Esophagus squamous epithelium (tissue), 4 donors: ENCODE results near the gene EVA1C.

Experiments
- POLR2A ChIP-seq, 4 donors: fragments of 450-650 bp; IDR thresholded peaks; one replicate each; pipeline ENCODE4 v1.6.1; 2017; ENCODE audit warnings: antibody characterized with exemption in 4 of 4, mild to moderate bottlenecking in 4 of 4, moderate library complexity in 3 of 4
- TF ChIP-seq, protein P1 (sequence below), 6 experiments: fragments of 450-650 bp in 4 of 6; fragments of 200-600 bp in 2 of 6; sonication (generic) in 2 of 6; IDR thresholded peaks; one replicate each; pipeline ENCODE4 v1.5.1; 2016 to 2019; ENCODE audit warnings: antibody characterized with exemption in 6 of 6, mild to moderate bottlenecking in 4 of 6, moderate library complexity in 4 of 6

DNA sequence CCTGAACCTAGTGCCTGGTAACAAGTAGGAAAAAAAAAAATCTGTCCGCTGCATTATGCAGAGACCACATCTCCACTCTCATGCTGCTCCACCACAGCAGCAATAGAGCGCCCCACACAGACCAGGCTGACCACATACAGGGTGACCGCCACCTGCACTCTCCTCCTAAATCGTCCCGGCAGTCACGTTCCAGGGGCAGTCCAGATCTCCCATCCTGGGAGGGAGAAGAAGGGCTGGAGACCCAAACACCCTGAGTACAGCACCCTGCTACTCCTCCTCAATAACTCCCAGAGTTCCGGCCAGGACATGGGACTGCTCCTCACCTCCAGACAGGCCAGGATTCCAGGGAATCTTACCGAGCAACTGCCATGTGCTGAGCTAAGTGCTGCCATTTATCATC lies 35.0 kb upstream of the EVA1C start:
- TF ChIP-seq, protein P1, sequence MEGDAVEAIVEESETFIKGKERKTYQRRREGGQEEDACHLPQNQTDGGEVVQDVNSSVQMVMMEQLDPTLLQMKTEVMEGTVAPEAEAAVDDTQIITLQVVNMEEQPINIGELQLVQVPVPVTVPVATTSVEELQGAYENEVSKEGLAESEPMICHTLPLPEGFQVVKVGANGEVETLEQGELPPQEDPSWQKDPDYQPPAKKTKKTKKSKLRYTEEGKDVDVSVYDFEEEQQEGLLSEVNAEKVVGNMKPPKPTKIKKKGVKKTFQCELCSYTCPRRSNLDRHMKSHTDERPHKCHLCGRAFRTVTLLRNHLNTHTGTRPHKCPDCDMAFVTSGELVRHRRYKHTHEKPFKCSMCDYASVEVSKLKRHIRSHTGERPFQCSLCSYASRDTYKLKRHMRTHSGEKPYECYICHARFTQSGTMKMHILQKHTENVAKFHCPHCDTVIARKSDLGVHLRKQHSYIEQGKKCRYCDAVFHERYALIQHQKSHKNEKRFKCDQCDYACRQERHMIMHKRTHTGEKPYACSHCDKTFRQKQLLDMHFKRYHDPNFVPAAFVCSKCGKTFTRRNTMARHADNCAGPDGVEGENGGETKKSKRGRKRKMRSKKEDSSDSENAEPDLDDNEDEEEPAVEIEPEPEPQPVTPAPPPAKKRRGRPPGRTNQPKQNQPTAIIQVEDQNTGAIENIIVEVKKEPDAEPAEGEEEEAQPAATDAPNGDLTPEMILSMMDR (IDR thresholded peaks at IDR 0.05), result no peak
- TF ChIP-seq POLR2A (IDR thresholded peaks at IDR 0.05), result no peak
